HL-60 (cell line): Measurements from ENCODE around the gene CNIH3.

Experiments used
- DNase-seq, 2 experiments: peaks; one replicate each; pipeline ENCODE4 v3.0.0-alpha.2; 2010 to 2020; ENCODE audit warnings: low read depth in 1 of 2, low spot score in 1 of 2
- H3K27ac ChIP-seq: fragments of 250-450 bp; sonication (Bioruptor Pico); replicated peaks from 2 replicates; pipeline ENCODE4 v1.5.1; 2020; ENCODE audit warnings: mild to moderate bottlenecking, moderate library complexity
- H3K27me3 ChIP-seq: fragments of 250-450 bp; sonication (Bioruptor Pico); 2 replicates; pipeline ENCODE4 v1.5.1; 2021; ENCODE audit warnings: mild to moderate bottlenecking, moderate library complexity; ENCODE audit not compliant: insufficient read depth, poor library complexity, severe bottlenecking
- H3K4me3 ChIP-seq: replicated peaks from 2 replicates; pipeline ENCODE4 v1.5.1; 2011; ENCODE audit warnings: mild to moderate bottlenecking, control low read depth, low read length; ENCODE audit not compliant: insufficient read depth
- GABPA ChIP-seq: IDR thresholded peaks from 2 replicates; pipeline ENCODE4 v1.6.1; 2012; ENCODE audit warnings: low read depth
- POLR2AphosphoS5 ChIP-seq: IDR thresholded peaks from 2 replicates; pipeline ENCODE4 v1.6.1; 2012; ENCODE audit warnings: low read depth
- SPI1 ChIP-seq: IDR thresholded peaks from 2 replicates; pipeline ENCODE4 v1.6.1; 2012; ENCODE audit warnings: low read depth, mild to moderate bottlenecking, borderline replicate concordance
- TF ChIP-seq, protein P1 (sequence below): IDR thresholded peaks from 2 replicates; pipeline ENCODE4 v1.6.1; 2012; ENCODE audit warnings: low read depth; ENCODE audit not compliant: insufficient replicate concordance
- TF ChIP-seq, protein P2 (sequence below): IDR thresholded peaks from one replicate; pipeline ENCODE4 v1.5.1; 2011; ENCODE audit warnings: low read length, control low read depth, inconsistent platforms; ENCODE audit not compliant: insufficient read depth

CNIH3 gene

DNA sequence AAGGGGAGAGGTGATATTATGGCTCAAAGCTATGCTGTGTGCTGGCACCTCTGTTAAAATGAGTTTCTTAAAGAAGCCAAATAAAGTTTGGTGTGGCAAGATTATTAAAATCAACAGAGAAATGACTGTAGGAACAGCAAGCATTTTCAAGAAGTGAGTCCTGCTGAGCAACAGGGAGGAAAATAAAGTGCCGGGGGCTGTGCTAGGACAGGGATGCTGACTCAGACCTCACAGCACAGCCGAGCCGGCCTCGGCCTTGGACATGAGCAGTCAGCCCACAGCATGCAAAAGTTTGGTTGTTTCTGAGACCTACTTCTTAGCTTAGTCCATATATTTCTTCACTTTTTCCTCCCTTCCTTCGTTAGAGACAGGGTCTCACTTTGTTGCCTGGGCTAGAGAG is 19.2 kb downstream of the CNIH3 start:
- DNase-seq = no peak
- Histone ChIP-seq H3K4me3 (no peak overlapping the region), H3K27ac (no peak overlapping the region), H3K27me3 (no peaks in the 10 kb centered on the region)
- TF ChIP-seq, protein P1, sequence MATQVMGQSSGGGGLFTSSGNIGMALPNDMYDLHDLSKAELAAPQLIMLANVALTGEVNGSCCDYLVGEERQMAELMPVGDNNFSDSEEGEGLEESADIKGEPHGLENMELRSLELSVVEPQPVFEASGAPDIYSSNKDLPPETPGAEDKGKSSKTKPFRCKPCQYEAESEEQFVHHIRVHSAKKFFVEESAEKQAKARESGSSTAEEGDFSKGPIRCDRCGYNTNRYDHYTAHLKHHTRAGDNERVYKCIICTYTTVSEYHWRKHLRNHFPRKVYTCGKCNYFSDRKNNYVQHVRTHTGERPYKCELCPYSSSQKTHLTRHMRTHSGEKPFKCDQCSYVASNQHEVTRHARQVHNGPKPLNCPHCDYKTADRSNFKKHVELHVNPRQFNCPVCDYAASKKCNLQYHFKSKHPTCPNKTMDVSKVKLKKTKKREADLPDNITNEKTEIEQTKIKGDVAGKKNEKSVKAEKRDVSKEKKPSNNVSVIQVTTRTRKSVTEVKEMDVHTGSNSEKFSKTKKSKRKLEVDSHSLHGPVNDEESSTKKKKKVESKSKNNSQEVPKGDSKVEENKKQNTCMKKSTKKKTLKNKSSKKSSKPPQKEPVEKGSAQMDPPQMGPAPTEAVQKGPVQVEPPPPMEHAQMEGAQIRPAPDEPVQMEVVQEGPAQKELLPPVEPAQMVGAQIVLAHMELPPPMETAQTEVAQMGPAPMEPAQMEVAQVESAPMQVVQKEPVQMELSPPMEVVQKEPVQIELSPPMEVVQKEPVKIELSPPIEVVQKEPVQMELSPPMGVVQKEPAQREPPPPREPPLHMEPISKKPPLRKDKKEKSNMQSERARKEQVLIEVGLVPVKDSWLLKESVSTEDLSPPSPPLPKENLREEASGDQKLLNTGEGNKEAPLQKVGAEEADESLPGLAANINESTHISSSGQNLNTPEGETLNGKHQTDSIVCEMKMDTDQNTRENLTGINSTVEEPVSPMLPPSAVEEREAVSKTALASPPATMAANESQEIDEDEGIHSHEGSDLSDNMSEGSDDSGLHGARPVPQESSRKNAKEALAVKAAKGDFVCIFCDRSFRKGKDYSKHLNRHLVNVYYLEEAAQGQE = no peak
- TF ChIP-seq, protein P2, sequence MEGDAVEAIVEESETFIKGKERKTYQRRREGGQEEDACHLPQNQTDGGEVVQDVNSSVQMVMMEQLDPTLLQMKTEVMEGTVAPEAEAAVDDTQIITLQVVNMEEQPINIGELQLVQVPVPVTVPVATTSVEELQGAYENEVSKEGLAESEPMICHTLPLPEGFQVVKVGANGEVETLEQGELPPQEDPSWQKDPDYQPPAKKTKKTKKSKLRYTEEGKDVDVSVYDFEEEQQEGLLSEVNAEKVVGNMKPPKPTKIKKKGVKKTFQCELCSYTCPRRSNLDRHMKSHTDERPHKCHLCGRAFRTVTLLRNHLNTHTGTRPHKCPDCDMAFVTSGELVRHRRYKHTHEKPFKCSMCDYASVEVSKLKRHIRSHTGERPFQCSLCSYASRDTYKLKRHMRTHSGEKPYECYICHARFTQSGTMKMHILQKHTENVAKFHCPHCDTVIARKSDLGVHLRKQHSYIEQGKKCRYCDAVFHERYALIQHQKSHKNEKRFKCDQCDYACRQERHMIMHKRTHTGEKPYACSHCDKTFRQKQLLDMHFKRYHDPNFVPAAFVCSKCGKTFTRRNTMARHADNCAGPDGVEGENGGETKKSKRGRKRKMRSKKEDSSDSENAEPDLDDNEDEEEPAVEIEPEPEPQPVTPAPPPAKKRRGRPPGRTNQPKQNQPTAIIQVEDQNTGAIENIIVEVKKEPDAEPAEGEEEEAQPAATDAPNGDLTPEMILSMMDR = no peak
- TF ChIP-seq SPI1 = no peak
- no peak for TF ChIP-seq GABPA
- no peak for TF ChIP-seq POLR2AphosphoS5

DNA sequence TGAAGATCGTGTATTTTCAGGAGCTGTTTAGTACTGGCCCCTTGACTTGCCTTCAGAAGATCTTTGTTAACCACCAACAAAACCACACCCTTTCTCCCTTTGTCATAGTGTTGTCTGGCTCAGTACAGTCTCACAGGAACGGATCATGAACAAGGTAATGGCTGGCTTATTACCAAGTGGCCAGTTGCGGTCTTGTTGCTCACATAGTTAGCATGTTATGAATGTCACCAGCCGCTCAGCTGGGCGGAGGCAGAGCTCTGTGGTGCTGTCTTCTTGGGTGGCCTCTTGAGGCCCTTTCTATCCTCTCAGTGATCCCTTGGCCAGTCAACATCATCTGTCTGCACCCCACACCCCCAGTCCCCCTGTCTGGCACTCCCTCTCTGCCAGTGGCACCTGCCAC is 21.4 kb downstream of the CNIH3 start:
- Histone ChIP-seq H3K27ac (no peak overlapping the region), H3K27me3 (no peaks in the 10 kb centered on the region), H3K4me3 (no peak overlapping the region)
- DNase-seq = no peak
- no peak for TF ChIP-seq POLR2AphosphoS5
- TF ChIP-seq, protein P1 = no peak
- TF ChIP-seq, protein P2 = no peak
- TF ChIP-seq GABPA = no peak
- no peak for TF ChIP-seq SPI1

DNA sequence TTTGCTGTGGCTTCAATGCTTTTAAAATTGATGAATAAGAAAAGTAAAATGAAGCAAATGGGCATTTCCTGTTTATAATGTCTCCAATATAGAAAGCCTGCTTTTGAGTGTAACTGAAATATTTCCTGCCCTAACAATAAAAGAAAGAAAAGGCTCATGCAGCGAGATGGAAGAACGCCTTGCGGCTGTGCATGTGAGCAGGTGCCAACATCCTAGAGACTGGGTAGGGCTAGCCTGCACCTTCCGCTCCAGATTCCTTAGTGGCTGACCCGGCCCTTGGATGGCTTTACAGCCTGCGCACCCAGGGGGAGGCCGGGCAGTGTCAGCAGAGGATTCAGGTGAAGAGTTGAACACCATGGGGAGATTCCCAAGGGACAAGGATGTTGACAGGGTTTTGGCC is 21.8 kb downstream of the CNIH3 start:
- Histone ChIP-seq H3K4me3 (no peak overlapping the region), H3K27me3 (no peaks in the 10 kb centered on the region), H3K27ac (no peak overlapping the region)
- TF ChIP-seq, protein P1 = no peak
- DNase-seq = no peak
